GM18867 (cell line): Measurements from ENCODE around the gene NLK.

ENCODE experiments used
- ATAC-seq: cut with Tn5 transposase; IDR thresholded peaks from one replicate; pipeline ENCODE4 v1.9.1; 2021; ENCODE audit warnings: mild to moderate bottlenecking, moderate library complexity; ENCODE audit not compliant: unreplicated experiment

NLK gene

DNA sequence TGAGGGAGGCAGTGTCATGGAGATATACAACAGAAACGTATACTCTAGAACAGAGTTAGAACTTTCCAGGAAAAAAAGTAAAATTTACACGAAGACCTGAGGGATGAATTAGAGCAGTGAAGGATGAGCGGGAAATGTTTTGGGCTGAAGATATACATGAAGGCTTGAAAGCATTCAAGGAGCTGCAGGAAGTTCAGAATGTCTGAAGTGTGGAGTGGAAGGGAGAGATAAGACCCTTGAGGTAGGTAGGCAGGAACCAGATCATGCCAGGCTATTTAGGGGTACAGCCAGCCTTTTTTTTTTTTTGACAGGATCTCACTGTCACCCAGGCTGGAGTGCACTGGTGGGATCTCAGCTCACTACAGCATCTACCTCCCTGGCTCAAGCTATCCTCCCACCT lies 3.2 kb upstream of the NLK start:
- no peak for ATAC-seq

DNA sequence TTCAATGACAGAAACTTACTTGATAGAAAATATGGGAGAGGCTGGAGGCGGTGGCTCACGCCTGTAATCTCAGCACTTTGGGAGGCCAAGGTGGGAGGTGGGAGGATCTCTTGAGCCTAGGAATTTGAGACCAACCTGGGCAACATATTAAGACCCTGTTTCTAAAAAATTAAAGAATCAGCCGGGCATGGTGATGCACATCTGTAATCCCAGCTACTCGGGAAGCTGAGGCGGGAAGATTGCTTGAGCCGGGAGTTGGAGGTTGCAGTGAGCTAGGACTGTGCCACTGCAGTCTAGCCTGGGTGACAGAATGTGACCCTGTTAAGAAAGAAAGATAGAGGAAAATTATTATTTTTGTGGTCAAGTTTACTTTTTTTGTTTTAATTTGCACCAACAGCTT lies 2.1 kb upstream of the NLK start:
- ATAC-seq: no peak

DNA sequence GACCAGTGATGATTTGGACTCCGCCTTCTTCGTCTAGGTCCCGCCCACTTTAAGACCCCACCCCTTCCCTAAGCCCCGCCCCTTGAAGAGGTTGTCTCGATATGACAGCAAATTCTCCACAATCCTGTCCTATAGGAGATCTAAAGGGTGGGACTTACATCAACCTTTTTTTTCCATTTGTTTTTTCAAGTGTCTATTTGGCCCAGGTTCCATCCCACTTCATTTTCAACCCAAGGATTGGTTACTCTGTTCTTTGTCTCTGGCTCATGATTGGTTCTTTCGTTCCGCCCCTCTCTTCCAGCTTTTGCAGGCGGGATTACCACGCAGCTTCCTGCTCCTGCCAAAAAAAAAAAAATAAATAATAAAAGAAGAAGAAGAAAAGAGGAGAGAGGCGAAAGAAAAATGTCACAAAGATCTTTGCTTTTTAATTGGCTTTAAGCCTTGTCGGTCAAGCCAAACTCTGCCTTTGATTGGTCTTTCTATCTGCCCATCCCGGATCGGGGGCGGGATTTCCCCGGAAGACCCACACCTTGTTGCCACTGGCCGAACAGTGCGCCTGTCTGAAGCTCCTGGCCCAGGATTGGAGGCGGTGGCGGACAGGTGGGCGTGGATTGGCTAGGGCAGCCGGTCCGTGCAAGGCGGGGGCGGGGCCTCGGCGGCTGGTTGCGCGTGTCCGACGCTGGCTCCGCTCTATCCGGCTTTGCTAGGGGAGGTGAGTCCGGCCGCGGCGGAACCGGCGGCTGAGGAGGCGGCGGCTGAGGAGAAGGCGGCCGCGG lies 1.2 kb upstream of the NLK start:
- peak; percentile 86 for ATAC-seq

DNA sequence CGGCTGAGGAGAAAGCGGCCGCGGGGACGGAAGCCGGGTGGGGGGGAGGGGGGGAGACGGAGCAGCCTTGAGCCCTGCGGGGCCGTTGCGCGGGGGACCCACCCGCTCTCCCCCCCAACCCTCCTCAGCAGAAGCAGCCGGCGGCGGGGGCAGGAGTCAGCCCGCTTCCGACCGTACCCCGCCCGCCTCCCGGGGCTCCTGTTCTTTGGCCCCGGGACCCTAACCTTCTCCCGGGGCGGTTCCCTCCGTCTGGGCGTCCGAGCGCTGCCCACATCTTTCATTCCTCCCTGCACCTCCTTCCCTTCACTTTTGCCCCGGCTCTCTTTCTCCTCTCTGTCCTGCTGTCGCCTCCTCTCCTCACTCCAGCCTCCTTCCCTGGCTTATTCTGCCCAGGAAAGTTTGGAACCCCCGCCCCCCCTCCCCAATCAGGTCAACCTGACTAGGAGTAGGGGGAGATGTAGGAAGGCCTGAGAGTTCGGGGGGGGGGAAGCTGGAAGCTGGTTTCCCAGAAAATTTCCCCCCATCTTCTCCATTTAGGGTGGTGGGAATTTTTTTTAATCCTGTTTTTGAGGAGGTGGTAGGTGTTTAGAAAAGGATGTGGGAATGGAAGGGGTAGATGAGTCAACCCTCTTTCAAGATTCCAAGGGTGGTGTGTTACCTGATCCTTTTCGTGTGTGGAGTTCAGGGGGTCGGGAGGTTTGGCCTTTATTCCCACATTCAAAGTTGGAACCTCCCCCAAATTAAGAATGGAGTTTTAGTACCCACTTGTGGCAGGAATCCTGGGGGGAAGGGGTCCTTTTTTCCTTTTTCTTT lies 427 bp upstream of the NLK start:
- peak; percentile 3 for ATAC-seq

DNA sequence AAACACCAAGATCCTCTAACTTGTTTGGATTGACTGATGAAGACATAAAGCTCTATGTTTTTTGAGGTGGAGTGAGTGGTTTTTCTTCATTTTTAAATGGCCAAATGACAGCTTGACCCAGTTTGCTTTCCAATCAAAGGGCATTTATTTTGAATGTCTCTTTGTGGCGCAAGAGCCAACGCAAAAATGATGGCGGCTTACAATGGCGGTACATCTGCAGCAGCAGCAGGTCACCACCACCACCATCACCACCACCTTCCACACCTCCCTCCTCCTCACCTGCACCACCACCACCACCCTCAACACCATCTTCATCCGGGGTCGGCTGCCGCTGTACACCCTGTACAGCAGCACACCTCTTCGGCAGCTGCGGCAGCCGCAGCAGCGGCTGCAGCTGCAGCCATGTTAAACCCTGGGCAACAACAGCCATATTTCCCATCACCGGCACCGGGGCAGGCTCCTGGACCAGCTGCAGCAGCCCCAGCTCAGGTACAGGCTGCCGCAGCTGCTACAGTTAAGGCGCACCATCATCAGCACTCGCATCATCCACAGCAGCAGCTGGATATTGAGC lies 329 bp downstream of the NLK start:
- ATAC-seq: no peak

DNA sequence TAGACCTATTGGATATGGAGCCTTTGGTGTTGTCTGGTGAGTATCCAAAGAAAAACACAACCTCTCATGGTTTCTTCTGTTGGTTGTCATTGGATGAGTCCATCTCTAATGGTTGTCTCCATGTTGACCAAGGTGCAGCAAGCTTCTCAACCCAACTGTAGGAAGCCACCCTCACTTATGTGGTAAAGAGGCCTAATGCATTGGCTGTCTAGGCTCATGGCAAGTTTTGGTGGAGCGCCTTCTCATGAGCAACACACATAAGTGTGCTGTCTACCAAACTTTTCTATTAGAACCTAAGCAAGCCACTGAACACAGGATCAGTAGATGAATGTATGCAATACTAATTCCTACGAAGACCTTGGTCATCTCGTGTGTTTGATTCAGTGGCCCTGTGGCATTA lies 819 bp downstream of the NLK start:
- ATAC-seq: no peak

DNA sequence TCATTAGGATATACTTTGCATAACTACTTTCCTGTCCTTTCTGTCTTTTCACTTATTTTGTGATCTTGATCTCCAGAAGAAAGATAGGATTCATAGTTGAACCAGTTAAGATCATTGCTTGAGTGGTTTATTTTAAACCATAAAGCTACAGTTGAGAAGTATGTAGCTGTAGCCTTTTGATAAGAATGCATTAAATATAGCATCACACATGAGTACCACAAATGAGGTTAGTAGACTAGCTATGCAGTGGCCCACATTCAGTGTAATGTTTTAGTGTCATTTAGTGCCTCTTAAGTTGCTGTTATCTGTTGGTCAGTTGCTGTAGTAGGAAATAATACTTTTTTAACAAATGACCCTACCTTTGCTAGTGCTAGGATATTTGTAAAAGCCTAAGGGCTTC lies 1.3 kb downstream of the NLK start:
- no peak for ATAC-seq

DNA sequence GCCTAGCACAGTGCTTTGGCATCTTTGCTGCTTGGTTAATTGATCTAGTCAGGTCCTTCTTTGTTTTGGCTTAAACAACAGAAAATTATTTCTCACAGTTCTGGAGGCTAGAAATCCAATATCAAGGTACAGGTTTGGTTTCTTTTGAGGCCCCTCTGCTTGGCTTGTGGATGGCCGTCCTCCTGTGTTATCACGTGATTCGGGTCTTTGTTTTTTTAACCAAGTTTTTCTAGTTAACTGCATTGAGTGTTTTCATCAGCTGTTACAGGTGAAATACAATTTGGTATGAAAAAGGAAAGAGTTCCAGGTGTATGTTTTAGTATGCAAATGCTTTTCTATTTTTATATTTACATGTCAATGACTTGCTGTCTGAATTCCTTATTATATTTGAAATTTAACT lies 2.8 kb downstream of the NLK start:
- no peak for ATAC-seq

DNA sequence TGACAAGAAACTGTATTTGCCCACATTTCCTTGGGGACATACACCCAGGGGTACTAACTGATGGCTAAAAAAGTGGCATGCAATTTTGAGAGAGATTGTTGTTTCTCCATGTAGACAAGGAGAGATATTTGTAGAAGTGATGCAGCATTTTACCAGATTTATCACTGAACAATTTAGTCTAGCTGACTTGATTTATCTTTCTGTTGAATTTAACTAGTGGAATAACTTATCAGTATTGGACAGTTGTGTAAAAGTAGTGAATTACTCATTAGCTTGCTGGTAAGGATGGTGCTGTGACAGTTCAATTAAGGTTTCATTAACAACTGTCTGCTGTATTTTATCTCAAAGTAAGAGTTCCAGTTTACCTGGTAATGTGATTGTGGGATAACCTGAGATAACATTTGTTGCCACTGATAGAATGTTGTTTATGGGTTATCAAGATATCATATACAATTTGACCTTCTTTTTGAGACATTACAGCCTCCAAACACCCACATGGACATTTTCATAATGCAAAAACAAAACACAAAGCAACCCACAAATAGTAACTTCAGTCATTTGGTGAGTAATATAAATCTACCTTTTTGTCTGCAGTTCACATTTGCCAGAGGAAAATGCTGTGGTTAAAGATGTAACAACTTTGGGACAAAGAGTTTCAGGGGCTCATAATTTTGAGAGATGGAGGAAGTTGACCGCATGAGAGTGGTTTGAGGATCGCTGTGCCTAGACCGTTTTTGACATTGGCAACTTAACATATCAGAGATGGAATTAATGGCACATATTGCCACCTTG lies 3.8 kb downstream of the NLK start:
- ATAC-seq: no peak

DNA sequence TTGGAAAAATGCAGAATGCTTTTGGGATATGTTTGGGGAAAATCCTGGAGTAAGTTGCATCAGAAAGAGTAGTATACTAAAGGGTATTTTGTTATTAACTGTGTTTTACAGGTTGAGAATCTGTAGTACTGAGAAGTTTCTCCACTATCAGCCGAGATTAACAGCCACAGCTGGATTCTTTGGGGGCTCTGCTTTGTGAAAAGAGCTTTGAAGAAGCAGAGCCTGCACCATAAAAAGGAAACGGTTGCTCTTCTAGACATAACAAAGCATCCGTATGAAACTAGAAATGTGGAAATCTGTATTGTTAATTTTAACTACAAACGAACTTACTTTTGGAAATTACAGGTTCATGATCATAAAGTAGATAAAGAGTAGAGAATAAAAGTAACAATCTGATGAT lies 5.3 kb downstream of the NLK start:
- no peak for ATAC-seq

DNA sequence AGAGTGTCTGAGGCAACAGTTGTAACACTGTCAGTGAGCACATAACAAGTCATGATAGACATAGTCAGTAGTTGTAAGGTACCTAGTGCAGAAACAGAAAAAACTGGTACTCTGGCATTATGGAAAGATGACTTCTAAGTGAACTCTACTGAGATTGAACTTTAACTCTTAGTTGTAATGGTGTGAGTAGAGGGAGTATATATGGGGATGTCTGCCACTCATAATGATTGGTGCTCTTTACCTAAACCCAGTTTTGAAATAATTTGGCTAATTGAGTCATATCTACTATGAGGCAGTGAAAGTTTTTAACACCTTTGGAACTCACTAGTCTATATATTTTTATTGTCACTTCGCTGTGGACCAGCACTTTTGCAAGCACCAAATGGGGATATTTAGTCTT lies 6.6 kb downstream of the NLK start:
- ATAC-seq: no peak

DNA sequence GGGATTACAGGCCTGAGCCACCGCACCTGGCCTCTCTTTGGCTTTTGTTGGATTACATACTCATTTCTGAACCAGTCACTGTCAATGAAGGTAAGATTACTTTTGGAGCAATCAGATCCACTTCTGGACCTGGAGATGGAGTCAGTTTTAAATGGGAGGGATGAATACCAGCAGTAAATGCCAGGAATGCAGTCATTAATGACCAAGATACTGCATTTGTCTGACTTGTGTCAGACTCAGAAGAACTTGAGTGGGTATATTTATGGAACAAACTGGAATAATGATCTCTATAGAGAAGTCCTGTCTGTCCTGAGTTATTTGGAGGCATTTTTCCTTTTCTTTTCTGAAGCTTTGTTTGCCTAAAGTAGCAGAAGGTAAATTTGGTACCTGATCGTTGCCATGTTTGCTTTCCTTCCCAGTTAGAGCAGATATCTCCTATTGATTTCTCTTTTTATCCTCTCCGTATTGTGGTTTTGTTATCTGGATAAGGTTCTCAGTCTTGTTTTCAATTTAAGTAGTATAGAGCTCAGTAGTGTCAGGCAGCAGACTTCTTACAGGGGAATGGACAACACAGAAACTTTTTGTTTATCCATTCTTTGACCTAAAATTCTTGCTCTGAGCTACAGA lies 10.7 kb downstream of the NLK start:
- no peak for ATAC-seq

DNA sequence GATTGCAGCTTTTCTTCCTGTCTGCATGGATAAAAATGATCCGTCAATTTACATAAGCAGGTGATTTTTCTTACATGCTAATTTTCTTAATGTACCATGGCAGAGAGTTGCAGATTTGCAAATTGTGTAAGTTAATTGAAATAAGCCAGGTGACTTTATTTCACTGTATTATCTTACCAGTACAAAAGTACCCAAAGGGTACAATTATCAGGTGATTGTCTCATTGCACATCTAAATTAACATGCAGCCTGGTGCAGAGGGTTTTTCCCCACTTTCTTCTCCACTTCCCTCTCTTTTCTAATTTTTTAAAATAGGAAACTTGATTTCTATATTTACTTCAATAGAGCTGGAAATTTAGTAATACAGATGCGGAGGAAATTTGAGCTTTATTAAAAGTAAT lies 11.2 kb downstream of the NLK start:
- ATAC-seq: no peak

DNA sequence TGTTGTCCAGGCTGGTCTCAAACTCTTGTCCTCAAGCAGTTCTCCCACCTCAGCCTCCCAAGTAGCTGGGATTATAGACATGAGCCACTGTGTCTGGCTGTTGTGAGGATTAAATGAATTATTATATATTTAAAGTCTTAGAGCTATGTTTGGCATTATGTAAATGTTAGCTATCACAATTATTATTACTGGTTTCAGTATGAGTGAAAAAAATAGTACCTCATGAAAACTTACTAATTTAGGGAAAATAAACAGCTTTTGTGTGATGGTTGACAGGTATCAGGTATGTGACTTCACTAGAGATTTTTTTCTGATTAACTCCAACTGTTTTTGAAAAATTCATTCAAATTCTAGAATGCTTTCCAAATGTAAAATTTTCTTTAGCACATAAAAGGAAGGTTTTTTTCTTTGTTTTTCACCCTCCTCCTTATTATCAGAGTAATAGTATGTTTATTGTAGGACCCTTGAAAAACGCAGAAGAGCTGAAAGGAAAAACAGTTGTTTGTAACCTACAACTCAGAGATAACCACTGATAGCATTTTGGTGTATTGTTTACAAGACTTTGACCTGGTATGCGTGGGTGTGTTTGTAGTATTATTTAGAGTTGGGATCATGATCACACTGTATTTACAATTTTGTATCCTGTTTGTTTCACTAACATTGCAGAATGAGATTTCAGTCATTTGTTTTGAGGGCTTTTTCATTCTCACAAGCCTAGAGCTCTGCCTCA lies 13.2 kb downstream of the NLK start:
- no peak for ATAC-seq

DNA sequence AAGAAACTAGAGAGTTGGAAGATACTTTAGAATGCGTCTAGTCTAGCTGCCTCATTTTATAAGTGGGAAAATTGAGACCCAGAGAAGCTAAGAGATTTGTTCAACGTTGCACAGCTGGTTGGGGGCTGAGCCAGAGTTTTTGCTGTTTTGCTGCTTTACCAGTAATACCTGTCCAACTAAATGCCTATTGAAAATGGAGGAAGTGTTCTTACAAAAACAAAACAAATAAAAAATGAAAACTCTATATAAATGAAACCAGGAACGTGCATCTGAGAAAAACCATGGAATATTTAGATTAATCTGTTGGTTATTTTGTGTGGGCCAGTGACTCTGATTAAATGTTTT lies 13.8 kb downstream of the NLK start:
- no peak for ATAC-seq

DNA sequence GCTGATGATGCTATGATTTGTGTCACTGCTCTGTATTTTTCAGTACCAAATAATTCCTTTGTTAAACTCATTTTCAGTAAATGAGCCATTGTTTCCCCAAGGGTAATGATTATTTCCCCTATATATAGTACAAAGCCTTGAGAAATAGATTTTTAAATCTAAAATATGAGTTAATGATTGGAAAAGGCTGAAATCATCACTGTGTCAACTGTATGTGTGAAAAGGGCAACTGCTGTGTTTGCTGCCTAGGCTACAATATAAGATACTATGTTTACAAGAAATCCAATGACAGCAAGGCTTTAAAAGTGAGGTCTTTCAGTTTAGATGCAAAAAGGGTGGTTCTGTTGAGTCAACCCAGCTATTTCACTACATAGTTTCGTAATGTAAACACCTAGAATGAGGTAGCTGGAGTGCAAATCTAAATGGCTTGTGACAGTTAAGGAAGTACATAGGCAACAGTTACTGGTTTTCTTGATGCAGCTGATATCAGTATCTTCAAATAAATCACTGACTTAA lies 15.3 kb downstream of the NLK start:
- peak; percentile 76 for ATAC-seq

DNA sequence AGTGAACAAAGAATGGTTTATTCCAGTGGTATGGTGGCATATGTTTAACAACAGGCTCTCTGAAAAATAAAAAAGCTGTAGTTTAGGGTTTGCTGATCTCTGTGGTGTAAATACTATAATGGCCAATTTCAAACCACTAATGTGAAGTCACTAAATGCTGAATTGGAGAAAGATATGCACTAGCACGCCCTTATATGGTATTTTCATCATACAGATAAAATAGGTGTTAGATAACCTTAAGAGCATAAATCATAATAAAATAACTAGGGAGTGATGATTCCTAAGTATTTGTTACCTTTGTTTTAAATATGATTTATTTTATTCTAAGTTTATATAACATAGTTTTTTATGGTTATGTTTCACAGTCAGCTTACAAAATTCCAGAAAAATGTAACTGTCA lies 17.2 kb downstream of the NLK start:
- ATAC-seq: no peak

DNA sequence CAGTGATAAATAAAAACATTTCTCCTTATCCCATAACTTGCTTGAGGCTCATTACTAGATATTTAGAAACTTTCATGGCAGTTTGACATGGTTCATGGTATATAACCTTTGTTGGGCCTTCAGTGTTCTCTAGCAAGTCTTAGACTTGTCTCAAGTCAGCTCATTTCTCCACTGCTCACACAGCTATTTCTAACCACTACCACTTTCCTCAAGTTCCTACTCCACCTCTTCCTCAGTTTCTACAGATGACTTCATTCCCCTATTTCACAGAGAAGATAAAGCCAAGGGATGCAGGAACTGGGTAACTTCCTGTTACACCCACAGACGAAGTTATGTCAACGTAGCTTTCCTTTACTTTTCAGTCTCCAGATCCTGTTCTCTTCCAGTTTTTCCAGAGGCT lies 23.2 kb downstream of the NLK start:
- no peak for ATAC-seq

DNA sequence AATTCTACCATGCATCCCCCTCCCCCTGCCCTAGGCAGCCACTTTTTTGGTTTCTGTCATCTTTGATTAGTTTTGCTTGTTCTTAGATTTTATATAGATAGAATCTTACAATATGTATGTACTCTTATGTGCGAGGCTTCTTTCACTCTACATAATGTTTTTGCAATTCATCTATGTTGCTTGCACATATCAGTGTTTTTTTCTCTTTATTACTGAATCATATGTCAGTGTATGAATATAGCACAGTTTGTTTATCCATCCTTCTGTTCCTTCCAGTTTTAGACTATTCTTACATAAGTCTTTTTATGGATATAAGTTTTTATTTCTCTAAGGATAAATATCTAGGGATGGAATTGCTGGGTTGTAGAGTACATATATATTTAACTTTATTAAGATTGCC lies 26.6 kb downstream of the NLK start:
- ATAC-seq: no peak

DNA sequence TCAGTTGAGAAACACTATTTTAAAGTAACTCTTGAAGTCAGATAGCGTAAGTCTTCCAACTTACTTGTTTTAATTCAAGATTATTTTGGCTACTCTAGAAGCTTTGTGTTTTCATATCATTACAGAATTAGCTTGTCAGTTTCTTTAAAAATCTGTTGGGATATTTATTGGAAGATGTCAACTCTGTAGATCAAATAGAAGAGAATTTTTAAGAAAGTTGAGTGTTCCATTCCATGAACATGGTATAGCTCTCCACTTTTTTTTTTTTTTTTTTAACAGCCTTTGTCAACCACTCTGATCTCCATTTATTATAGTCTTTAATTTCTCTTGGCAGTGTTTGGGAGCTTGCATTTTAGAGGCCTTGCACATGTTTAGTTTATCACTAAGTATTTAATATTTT lies 28.7 kb downstream of the NLK start:
- ATAC-seq: no peak
